ENCODE data around the gene AKAP13. TPM values are rescaled to one million over a fixed set of nuclear protein-coding genes. Genes with fewer than 3 reads are reported as not detected.

AKAP13 gene
- total RNA-seq, 1 donor from 2014 or later = 450 TPM

GRCh38 chr15:85523530-85523929, 143.1 kb downstream of the AKAP13 start:
- no peak for ATAC-seq
- DNase-seq = no peak
- no peak for TF ChIP-seq CTCF (IDR thresholded peaks at IDR 0.05)

GRCh38 chr15:85525755-85526154, 145.4 kb downstream of the AKAP13 start:
- intact Hi-C loops (cut with DNase I) = no loop called here
- DNase-seq (no peak), ATAC-seq (no peak)
- Histone ChIP-seq H3K4me1 (peaks cover 31% of the 10 kb centered on the region), H3K27ac (no peak overlapping the region), H3K9me3 (no peaks in the 10 kb centered on the region), H3K4me3 (no peak overlapping the region), H3K27me3 (no peaks in the 10 kb centered on the region), H3K36me3 (no peaks in the 10 kb centered on the region)
- TF ChIP-seq CTCF (IDR thresholded peaks at IDR 0.05) = no peak

More at GRCh38 chr15:85523530-85523929, 143.1 kb downstream of the AKAP13 start:
- H3K4me1 ChIP-seq = peaks cover 29% of the 10 kb centered on the region
- no peak overlapping the region for H3K4me3 ChIP-seq
- intact Hi-C loops (cut with DNase I) = no loop called here
- no peaks in the 10 kb centered on the region for H3K27me3 ChIP-seq
- no peaks in the 10 kb centered on the region for H3K36me3 ChIP-seq
- H3K27ac ChIP-seq = no peak overlapping the region
- no peaks in the 10 kb centered on the region for H3K9me3 ChIP-seq

DNA sequence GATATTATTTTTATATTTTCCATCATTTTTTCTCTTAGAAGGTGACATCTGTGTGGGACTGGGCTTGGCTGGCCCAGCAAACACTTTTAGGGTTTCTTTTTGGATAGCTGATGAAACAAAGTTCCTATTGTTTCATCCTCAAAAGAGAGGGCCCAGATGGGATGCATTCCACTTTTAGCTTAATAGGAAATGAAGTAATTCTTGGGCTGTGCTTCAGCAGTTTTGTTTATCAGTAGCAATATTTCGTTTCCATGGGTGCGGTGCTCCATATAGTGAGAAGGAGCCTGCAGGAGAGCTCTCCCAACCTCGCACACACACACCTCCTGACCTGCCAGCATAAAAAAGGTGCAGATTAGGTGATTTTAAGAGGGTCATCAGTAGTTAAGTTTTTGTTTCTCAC, 147.5 kb downstream of the AKAP13 start:
- Histone ChIP-seq H3K4me1 (peaks cover 46% of the 10 kb centered on the region), H3K4me3 (no peak overlapping the region), H3K27ac (peak overlapping the region; percentile 76), H3K36me3 (no peaks in the 10 kb centered on the region), H3K27me3 (no peaks in the 10 kb centered on the region), H3K9me3 (no peaks in the 10 kb centered on the region)
- no peak for TF ChIP-seq CTCF (IDR thresholded peaks at IDR 0.05)
- intact Hi-C loops (cut with DNase I) = no loop called here
- ATAC-seq (peak; percentile 75), DNase-seq (no peak)

- Histone ChIP-seq H3K4me3 (no peak overlapping the region), H3K27ac (peak overlapping the region; percentile 14), H3K27me3 (no peaks in the 10 kb centered on the region), H3K36me3 (peaks cover 10% of the 10 kb centered on the region), H3K4me1 (peaks cover 64% of the 10 kb centered on the region), H3K9me3 (no peaks in the 10 kb centered on the region)
- no peak for TF ChIP-seq CTCF (IDR thresholded peaks at IDR 0.05)
- ATAC-seq = no peak
- intact Hi-C loops (cut with DNase I) = no loop called here
- DNase-seq = no peak
These were observed 149.7 kb downstream of the AKAP13 start for GRCh38 chr15:85530079-85530478.

GRCh38 chr15:85531083-85531482, 150.7 kb downstream of the AKAP13 start:
- Histone ChIP-seq H3K36me3 (peaks cover 10% of the 10 kb centered on the region), H3K4me1 (peaks cover 65% of the 10 kb centered on the region), H3K27ac (no peak overlapping the region), H3K4me3 (no peak overlapping the region), H3K9me3 (no peaks in the 10 kb centered on the region), H3K27me3 (no peaks in the 10 kb centered on the region)
- no peak for TF ChIP-seq CTCF (IDR thresholded peaks at IDR 0.05)
- intact Hi-C loops (cut with DNase I) = no loop called here
- DNase-seq (no peak), ATAC-seq (no peak)

DNA sequence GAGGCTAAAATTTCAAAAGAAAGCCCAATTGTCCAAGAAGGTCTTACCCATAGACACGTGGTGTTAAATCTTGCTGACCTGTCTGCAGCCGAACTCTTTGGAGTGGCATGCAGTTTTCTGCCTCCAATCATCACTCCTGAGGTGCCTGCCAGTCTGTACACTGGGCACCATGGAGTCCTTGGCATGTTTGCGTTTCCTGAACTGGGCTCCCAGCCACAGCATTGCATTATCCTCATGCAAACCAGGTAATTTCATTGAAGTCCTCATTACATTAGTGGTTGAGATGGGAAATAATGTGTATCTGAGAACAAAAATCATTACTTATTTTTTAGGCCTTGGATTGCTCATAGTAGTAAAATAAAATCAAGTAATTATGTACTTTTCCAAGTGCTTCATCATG, 152.3 kb downstream of the AKAP13 start:
- TF ChIP-seq CTCF (IDR thresholded peaks at IDR 0.05) = no peak
- intact Hi-C loops (cut with DNase I) = no loop called here
- peaks cover 66% of the 10 kb centered on the region for H3K4me1 ChIP-seq

More for the DNA sequence above, 152.3 kb downstream of the AKAP13 start:
- Histone ChIP-seq H3K27me3 (no peaks in the 10 kb centered on the region), H3K36me3 (peaks cover 10% of the 10 kb centered on the region), H3K4me3 (no peak overlapping the region), H3K27ac (peak overlapping the region; percentile 43), H3K9me3 (no peaks in the 10 kb centered on the region)
- ATAC-seq = peak; percentile 81
- DNase-seq = peak; percentile 70
